ENCODE measurements around the gene NR4A1.

NR4A1 gene

DNA sequence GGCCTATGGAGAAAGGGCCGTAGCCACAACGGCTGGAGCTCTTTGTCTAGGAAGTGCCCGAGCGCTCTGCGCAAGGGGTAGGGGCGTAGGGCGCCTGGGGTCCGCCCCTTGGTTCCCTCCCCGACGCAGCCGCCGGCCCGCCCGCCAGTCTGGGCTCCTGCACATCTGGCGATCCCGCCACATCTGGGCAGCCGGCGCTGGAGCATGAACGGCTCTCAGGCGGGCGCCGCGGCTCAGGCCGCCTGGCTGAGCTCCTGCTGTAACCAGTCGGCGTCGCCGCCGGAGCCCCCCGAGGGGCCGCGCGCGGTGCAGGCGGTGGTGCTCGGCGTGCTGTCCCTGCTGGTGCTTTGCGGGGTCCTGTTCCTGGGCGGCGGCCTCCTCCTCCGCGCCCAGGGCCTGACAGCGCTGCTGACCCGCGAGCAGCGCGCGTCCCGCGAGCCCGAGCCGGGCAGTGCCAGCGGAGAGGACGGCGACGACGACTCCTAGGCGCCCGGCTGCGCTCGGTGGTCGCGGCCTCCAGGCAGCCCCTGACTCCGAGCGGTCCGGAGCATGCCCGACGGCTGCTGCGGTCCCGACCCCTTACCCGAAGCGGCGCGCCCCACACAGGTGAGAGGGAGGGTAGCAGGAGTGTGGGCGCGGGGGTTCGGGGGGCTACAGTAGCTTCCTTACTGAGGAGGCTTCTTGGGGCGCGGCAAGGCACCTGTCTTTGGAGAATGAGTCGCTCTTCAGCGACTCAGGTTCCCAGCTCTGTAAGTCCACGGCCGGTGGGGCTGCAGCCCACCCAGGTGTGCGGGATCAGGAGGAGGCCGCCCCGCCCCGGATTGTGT is 28.5 kb downstream of the NR4A1 start, which contains the start of gene SMIM41:
Gene SMIM41 (plus strand): TSS at position 129 of the 827 bp plus-strand sequence. CDS start 76 bp downstream, at position 205.
- DNase-seq (ENCODE audit: low read depth) = no peak

DNA sequence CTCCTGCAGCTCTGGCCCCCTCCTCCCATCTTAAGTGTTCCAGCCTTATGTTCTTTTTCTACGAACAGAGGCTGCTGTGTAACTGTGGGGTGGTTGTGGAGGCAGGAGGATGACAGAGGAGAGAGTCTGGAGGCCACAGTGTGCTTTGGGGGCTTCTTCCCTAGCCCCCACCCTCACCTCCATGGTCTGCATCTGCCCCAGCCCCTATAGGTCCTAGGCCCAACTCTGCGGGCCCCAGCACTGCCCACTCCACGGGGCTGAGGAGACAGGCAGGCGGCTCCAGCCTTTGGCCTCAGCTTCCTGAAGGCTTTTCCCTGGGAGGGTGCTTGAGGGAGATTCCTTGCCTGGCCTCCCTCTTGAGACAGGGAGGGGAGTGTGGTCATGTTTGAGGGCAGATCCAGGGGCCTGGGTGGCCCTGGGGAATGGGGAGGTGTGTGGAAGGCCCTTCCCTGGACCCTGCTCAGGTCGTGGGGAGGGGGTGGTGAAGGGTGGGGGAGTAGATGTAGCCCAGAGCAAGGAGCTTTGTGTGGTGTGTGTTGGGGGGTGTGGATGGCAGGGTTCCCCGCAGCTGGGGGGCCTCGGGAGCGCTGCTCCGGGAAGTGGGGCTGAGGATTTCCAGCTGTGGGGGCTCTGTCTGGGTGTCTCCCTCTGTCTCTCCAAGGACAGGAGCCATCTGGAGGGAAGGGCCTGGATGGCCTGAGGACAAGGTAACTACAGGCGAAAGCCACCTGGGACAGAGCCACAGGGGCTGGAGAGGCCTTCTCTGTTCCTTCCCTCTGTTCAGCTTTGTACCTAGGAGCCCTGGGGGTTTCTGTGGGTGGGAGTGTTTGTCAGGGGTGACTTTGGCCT is 29.4 kb downstream of the NR4A1 start:
- DNase-seq (ENCODE audit: low read depth) = no peak

DNA sequence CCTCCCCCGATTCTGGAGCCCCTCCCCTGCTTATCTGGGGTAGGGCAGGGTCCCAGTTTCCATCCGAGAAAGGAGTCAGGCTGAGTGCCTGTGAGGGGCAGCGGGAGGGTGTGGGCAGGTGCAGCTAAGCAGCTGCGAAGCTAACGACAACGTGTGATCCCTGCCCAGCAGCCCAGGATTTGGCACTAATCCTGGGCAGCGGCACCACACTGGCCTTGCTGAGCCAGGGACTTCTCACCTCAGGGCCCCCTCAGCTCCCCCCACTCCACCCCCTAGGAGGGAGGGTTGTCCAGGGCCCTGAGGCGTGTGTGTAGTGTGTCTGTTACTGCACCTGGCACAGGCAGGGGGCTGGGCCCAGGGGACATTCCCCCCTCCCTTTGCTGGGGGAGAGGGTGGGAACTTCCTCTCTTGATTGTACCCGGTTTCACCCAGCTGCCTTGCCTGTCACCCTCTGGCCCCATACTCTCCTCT is 30.1 kb downstream of the NR4A1 start:
- no peak for DNase-seq (ENCODE audit: low read depth)

DNA sequence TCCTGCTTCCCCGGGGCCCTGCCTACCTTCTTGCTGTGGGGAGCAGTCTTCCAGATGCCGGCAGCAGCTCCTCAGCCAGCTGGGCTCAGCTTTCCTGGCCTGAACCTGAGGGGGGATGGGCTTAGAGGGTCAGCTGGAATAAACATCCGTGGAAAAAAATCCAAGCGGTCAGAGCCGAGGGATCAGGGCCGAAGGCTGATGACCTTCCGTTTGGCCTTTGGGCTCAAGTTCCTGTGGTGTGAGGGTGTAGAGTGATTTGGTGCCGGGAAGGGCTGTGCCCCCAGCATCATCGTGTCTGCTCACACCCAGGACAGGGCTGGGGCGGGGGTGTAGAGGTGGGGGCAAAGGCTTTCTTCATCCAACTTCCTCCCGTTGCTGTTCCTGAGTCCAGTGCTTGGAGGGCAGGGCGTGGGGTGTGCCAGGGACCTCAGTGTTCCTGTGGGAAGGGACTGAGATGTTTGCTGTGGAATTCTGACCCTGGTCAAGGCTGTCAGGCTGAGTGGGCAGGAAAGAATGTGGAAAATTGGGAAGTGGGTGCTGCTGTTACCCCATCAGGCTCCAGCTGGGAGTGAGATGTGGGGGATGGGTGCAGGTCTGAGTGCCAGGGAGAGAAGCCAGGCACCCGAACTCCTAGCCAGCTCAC is 30.9 kb downstream of the NR4A1 start:
- no peak for DNase-seq (ENCODE audit: low read depth)

DNA sequence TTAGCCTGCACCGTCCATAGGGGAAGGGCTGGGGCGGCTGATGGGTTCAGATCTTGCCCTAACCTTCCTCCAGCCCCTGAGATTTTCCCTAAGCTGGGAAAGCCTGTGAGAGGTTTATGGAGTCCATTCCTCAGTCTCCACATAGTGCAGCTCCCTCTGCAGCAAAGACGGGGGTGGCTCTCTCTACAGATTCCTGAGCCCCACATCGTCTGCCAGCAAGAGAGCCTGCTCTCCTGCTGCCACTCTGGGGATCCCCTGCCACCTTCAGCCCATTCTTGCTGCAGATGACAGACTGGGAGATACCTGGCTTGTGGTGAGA is 31.4 kb downstream of the NR4A1 start:
- no peak for DNase-seq (ENCODE audit: low read depth)

DNA sequence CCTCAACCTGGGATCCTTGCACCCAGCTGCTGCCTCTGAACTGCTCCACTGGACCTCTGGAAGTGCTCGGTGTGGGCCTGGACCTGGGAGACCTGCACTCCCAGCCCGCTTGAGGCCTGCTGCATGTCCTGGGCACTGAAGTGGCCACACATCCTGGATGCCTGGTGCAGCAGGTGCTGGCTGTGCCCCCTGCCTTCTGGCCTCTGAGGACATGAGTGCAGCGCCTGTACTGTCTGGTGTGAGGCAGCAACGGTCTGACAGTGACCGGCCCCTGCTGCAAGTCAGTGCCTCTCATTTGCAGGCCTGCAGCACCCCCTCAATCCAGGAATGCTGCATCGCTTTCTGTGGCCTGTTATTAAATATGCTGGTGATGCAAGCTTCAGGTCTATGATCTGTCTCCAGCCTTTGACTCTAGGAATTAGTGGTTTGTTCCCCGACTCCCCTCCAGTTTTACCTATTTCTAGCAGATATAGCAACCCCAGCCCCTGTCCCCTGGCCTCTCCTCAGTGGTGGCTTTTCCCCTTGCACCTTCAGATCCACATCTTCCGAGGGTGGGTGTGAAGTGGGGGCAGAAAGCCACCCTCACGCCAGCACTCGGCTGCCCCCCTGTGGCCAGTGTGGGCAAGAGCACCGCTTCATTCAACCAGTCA is 31.9 kb downstream of the NR4A1 start:
- DNase-seq (ENCODE audit: low read depth) = no peak

DNA sequence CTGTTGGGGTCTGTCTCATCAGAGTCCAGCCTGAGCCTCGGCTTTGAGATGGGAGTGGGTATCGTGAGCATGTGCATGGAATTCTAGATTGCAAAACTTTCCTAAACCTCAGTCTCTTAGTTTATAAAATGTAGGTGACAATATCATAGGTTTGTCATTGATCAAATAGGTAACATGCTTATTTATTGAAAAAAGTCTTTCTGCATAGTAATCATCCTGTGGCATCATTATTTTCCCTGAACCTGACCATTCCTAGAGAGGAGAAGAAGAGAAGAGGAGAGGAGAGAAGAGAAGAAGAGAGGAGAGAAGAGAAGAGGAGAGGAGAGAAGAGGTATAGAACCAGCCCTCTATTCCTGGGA is 32.4 kb downstream of the NR4A1 start:
- no peak for DNase-seq (ENCODE audit: low read depth)

DNA sequence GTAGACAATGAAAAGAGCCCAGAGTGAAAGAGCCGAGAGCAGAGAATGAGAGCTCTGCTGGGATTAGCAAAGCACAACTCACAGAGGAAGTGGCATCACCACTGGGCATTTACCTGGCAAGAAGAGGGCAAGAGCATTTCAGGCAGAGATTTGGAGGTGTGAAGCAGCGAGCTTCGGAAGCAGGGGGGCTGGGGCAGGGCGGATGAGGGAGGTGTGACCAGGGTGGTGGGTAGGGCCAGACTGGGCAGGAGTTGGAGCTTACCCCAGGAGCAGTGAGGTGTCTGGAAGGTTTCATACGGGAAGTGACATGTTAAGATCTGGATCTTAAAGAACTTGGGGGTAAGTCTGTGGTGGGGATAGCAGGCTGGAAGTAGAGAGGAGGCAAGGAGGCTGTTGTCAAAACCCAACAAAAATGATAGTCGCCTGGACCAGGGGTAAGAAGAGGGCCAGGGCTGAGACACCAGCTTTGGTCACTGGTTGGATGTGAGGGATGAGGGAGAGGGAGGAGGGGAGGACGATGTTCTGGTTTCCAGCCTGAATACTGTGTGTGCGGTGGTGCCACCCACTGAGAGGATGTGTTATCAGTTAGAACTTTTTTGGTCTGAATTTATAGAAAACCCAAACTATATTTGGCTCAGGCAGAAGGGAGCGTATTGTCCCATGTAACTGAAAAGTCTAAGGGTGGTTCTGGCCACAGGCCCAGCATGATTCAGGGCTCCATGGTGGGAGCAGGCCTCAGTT is 33.4 kb downstream of the NR4A1 start:
- DNase-seq (ENCODE audit: low read depth) = no peak

DNA sequence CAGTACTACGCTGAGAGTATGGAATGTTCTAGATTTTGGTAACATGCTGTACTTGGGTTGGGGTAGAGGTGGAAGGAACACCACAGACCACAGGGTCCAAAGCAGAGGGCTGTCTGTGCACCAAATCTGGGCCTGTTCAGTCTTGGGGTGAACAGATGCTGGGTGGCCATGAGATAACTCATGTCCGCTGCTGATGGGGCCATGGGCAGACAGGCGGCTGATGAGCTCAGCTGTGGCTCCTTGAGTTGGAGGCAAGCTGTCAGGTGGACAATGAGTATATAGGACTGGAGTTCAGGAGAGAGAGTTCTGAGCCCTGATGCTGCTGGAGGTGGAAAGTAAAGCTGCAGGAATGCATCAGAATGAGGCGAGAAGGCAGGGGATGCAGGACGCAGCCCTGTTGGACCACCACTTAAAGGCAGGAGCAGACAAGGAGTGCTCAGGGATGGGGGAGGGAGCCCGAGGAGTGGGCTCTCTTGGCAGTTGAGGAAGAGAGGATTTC is 34.5 kb downstream of the NR4A1 start:
- DNase-seq (ENCODE audit: low read depth) = no peak

DNA sequence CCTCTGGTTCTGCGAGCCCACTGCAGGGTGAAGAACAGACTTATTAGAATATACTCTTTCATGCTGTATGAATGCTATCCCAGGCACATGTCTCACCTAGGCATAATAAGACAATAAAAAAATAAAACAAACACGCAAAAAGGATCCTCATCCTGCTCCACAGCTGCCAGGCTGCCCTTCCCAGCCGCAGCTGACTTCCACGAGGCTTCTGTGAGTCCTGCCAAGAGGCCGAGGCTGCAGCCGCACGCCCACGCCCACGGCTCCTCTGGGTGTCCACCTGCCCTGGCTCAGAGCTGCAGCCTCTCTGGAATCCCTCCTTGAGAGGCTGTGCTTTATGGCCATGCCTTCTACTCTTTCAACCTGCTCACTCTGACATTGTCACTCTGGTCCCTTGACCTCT is 35.1 kb downstream of the NR4A1 start:
- DNase-seq (ENCODE audit: low read depth) = no peak

DNA sequence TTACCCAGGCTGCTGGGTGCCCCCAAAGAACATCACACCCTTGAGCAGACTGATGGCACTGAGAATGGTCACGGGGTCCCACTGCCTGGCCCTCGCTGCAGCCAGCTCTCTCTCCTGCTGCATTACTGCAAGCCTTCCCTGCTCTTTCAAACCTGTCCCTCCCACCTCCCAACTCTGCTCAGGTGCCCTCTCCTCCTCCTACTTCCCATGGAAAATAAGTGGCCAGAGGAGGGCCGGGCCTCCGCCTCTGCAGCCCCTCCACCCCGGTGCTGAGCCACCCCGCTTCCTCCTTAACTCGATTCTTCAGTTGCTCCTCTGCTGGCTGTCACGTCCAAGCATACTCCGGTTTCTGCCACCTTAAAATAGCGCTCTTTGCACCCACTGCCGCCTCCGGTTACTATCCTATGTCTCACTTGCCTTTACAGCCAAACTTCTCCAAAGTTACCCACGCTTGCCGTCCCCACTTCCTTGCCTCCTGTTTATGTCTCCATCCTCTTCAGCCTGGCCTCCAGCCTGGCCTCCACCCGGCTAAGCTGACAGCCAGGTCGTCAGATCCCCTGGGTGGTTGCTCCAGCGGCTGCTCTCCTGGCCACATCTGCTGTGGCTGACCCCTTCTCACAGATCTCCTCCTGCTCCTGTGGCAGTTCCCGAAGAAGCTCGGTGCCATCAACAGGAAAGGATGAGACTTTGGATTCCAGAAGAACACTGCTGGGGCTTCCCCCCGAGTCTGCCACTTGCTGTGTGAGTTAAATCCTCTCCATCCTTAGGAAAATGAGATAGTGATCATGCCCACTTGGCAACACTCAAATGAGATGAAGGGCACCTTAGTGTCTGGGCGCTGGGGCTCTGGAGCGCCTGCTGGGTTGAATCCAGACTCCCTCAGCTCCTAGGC is 35.9 kb downstream of the NR4A1 start:
- no peak for DNase-seq (ENCODE audit: low read depth)

DNA sequence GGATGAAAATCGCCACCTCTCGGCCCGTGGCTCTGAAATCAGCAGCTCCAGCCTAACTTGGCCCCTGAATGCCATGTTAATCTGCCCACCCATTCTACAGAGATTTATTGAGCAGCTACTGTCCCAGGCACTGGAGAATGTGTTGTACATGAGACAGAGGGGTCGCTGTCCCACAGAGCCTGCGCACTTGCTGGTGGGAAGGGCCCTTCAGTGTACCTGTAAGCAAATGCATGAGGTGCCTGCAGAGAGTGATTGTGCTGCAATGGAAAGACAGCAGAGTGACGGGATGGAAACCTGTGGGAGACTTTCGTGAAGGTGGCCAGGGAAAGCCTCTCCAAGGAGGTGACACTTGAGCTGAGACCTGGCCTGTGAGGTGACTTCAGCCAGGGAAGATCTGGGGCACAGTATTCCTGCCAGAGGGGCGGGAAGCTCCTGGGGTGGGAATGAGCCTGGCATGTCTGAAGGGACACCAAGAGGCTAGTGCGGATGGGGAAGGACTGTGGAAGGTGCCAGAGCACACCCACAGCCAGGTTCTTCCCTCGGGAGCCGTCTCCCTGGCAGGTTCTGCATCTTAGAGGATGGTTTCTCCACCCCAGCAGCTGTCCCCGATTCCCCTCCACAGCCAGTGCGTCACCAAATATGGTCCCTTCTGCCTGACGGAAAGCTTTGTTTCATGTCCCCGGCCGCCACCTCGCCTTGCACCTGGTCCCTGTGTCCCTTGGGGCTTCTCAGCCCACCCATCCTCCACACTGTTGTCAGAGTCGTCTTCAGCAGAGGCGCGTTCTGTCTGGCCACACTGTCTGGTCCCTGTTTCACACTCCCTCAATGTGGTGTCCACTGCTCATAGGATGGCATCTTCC is 36.9 kb downstream of the NR4A1 start:
- no peak for DNase-seq (ENCODE audit: low read depth)

DNA sequence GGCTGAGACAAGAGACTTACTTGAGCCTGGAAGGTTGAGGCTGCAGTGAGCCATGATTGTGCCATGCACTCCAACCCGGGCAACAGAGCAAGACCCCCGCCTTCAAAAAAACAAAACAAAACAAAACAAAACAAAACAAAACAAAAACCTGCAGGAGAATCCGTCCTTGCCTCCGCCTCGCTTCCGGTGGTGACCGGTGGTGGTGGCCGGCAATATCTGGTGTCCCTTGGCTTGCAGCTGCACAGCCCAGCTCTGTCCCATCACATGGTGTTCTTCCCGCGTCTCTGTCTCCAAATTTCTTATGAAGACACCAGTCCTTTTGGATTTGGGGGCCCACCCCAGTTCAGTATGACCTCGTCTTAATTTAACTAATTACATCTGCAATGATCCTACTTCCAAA is 38.2 kb downstream of the NR4A1 start:
- no peak for DNase-seq (ENCODE audit: low read depth)

DNA sequence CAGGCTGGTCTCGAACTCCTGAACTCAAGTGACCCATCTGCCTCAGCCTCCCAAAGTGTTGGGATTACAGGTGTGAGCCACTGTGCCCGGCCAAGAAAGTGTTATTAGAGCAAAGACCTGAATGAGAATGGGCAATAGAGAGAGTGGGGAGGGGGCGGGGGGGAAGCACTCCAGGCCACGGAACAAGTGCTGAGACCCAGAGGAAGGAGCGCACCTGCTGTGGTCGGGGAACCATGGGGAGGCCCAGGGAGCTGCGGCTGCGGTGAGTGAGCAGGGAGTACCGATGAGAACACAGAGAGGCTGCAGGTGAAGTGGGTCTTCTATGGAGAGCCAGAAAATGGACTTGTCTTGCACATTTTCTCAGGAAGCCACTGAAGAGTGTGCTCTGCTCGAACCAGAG is 39.0 kb downstream of the NR4A1 start:
- no peak for DNase-seq (ENCODE audit: low read depth)

DNA sequence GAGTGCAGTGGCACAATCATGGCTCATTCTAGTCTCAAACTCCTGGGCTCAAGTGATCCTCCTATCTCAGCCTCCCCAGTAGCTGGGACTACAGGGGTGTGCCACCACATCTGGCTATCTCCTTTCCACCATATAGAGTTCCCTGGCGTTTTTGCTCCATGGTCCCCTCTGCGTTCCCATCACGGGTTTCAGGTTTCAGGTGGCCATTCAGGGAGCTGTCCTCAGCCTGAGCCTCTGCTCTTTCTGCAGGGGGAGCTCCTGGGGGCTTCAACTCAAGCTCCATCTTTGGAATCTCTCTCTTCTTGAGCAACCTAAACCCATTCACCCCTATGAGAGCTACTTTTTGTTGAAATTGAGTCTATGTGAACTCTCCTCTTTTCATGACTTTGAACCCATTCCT is 39.8 kb downstream of the NR4A1 start:
- DNase-seq (ENCODE audit: low read depth) = no peak

DNA sequence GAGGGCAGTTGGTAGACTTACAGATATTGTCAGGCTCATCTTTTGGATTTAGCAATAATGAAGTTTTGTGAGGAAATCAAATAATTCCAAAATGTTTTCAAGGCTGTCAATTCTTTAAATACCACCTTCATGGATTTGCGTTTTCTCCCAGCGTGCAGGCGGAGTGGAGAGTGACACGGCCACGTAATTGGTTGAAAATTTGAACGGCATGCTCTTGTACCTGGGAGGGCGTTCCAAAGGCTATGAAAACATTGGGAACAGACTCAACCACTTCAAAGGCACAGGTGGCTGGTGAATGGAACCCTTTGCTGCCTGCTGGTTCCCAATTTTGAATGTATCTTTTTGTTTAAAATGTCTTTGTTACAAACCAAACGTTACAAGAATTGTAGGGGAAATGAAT is 40.6 kb downstream of the NR4A1 start:
- DNase-seq (ENCODE audit: low read depth) = no peak

DNA sequence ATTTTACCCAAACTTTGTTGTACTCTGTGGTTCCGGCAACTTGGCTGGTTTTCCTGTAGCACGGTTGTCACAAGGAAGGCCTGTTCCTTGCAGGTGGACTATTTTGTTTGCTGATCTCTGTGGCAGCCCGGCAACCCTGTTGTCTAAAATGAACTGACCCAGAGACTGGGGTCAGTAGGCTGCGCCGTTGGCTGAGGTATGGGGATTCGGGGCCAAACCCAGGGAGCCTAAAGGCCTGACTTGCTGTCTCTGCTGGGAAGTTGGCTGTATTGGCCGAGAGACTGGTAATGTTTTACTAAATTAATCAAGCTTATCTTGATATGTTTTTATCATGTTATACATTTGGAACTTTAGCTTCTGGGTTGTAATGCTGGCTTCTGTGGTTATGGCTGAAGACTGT is 42.1 kb downstream of the NR4A1 start:
- DNase-seq (ENCODE audit: low read depth) = no peak

DNA sequence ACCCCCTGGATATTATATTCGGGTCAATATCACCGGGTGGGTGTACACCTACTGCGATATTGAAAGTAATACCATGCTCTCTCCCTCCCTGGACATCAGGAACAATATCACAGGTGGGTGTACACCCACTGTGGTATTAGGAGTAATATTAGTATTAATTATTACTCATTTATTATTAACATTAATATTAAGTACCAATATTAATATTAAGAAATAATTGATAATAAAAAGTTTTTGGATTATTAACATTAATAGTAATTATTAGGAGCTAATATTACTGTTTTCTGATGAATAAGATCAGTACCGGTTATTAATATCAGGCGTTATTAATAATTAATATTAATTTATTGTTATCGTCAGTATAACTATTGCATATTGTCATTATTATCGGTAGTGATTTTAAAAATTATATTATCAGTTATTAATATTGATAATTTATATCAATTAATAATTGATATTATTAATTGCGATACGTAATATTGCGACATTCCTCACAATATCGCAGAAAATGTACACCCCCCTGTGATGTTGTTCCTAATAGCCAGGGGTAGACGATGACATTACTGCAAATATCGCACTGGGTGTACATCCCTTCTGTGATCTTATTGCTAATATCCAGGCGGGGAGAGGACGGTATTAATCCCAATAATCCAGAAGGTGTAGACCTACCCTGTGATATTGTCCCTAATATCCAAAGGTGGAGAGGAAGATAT is 45.2 kb downstream of the NR4A1 start:
- DNase-seq (ENCODE audit: low read depth) = no peak

Measured in CMK (cell line).